ENCODE measurements around the gene SPATA1. TPM values are rescaled to one million over a fixed set of nuclear protein-coding genes. Genes with fewer than 3 reads are reported as not detected.

The SPATA1 gene
- total RNA-seq: 1 to 10 TPM; 1.8 to 2.7 TPM

GRCh38 chr1:84506002-84506728 is at the start of gene SPATA1, which contains the start of gene GNG5:
TSS of gene SPATA1 (plus strand) at chr1:84506386. CDS start at chr1:84516360, 9,974 bp downstream.
TSS of gene GNG5 (minus strand) at chr1:84506581. CDS start at chr1:84506091, 490 bp downstream.
- peak; percentile 97 for DNase-seq
- peak within 1 kb of the TSS; percentile 100 for H3K4me3 Mint-ChIP-seq
- H3K9me3 Mint-ChIP-seq: peaks cover 16% of the 10 kb centered on the region
- no peaks in the 10 kb centered on the region for H3K27me3 Mint-ChIP-seq (ENCODE audit: low read depth)
- peaks cover 27% of the 10 kb centered on the region for H3K4me1 Mint-ChIP-seq (ENCODE audit: low read depth)
- intact Hi-C loops (cut with micrococcal nuclease): loop anchor here (1.0 to 10.0 kb wide), 12 partner anchors 27 to 769 kb away; partner anchors contain the start of genes MCOLN2, PRKACB, RPF1 and SSX2IP
- CTCF ChIA-PET: interaction anchor here (1.1 to 1.9 kb wide), 8 partner anchors 17 to 439 kb away, joined by 3 to 7 read pairs (median 4); no protein-coding TSS in a partner anchor
- H3K36me3 Mint-ChIP-seq (ENCODE audit: low read depth): peaks cover 25% of the 10 kb centered on the region
- H3K27ac Mint-ChIP-seq: peak within 1 kb of the TSS; percentile 98

GRCh38 chr1:84462118-84462517 is 44.1 kb upstream of the SPATA1 start:
- Mint-ChIP-seq H3K36me3 (ENCODE audit: low read depth) (no peaks in the 10 kb centered on the region), H3K27ac (no peak overlapping the region), H3K4me1 (ENCODE audit: low read depth) (no peaks in the 10 kb centered on the region), H3K9me3 (no peaks in the 10 kb centered on the region), H3K27me3 (ENCODE audit: low read depth) (peaks cover 14% of the 10 kb centered on the region), H3K4me3 (no peak overlapping the region)
- no peak for DNase-seq
- intact Hi-C loops (cut with micrococcal nuclease): no loop called here
- CTCF ChIA-PET: no interaction called here

- peaks cover 32% of the 10 kb centered on the region for H3K27me3 Mint-ChIP-seq (ENCODE audit: low read depth)
- CTCF ChIA-PET: no interaction called here
- no peak overlapping the region for H3K4me3 Mint-ChIP-seq
- H3K4me1 Mint-ChIP-seq (ENCODE audit: low read depth): no peaks in the 10 kb centered on the region
- no peak for DNase-seq
- no peak overlapping the region for H3K27ac Mint-ChIP-seq
- H3K9me3 Mint-ChIP-seq: no peaks in the 10 kb centered on the region
- H3K36me3 Mint-ChIP-seq (ENCODE audit: low read depth): no peaks in the 10 kb centered on the region
- intact Hi-C loops (cut with micrococcal nuclease): no loop called here
These were observed 38.9 kb upstream of the SPATA1 start for GRCh38 chr1:84467298-84467697.

- H3K4me3 Mint-ChIP-seq: no peak overlapping the region
- no peaks in the 10 kb centered on the region for H3K9me3 Mint-ChIP-seq
- peaks cover 27% of the 10 kb centered on the region for H3K27me3 Mint-ChIP-seq (ENCODE audit: low read depth)
- no peak overlapping the region for H3K27ac Mint-ChIP-seq
- intact Hi-C loops (cut with micrococcal nuclease): no loop called here
- CTCF ChIA-PET: interaction anchor here (0.7 kb wide), 1 partner anchor 30 kb away, joined by 4 read pairs; no protein-coding TSS in a partner anchor
- H3K4me1 Mint-ChIP-seq (ENCODE audit: low read depth): peaks cover 16% of the 10 kb centered on the region
- no peak for DNase-seq
- peaks cover 15% of the 10 kb centered on the region for H3K36me3 Mint-ChIP-seq (ENCODE audit: low read depth)
These were observed 30.0 kb upstream of the SPATA1 start for GRCh38 chr1:84476225-84476624.

- CTCF ChIA-PET: interaction anchor here (0.7 to 2.1 kb wide), 9 partner anchors 10 to 466 kb away, joined by 3 to 12 read pairs (median 4); partner anchors contain the start of genes GNG5 and SPATA1
- intact Hi-C loops (cut with micrococcal nuclease): loop anchor here (1.0 to 2.0 kb wide), 8 partner anchors 16 to 780 kb away; partner anchors contain the start of genes C1orf52, CTBS, GNG5 and SPATA1
- Mint-ChIP-seq H3K27me3 (ENCODE audit: low read depth) (peaks cover 18% of the 10 kb centered on the region), H3K27ac (peak within 1 kb of the TSS; percentile 95), H3K9me3 (no peaks in the 10 kb centered on the region), H3K4me1 (ENCODE audit: low read depth) (peaks cover 34% of the 10 kb centered on the region), H3K36me3 (ENCODE audit: low read depth) (peaks cover 25% of the 10 kb centered on the region), H3K4me3 (peak within 1 kb of the TSS; percentile 99)
- DNase-seq: peak; percentile 74
These were observed 27.0 kb upstream of the SPATA1 start, which contains the start of gene RPF1 for GRCh38 chr1:84478876-84479868. TSS of gene RPF1 (plus strand) at chr1:84479266. CDS start at chr1:84479282, 16 bp downstream.

GRCh38 chr1:84479998-84480397 is 26.2 kb upstream of the SPATA1 start:
- CTCF ChIA-PET: interaction anchor here (1.0 to 2.1 kb wide), 7 partner anchors 10 to 465 kb away, joined by 3 to 12 read pairs (median 4); partner anchors contain the start of genes GNG5 and SPATA1
- Mint-ChIP-seq H3K4me1 (ENCODE audit: low read depth) (peaks cover 36% of the 10 kb centered on the region), H3K36me3 (ENCODE audit: low read depth) (peaks cover 33% of the 10 kb centered on the region), H3K27ac (peak overlapping the region; percentile 95), H3K4me3 (peak overlapping the region; percentile 99), H3K9me3 (no peaks in the 10 kb centered on the region), H3K27me3 (ENCODE audit: low read depth) (peaks cover 12% of the 10 kb centered on the region)
- intact Hi-C loops (cut with micrococcal nuclease): loop anchor here (1.0 to 2.0 kb wide), 8 partner anchors 15 to 779 kb away; partner anchors contain the start of genes C1orf52, CTBS, GNG5 and SPATA1
- peak; percentile 18 for DNase-seq

- Mint-ChIP-seq H3K4me3 (peak overlapping the region; percentile 21), H3K36me3 (ENCODE audit: low read depth) (peaks cover 38% of the 10 kb centered on the region), H3K9me3 (no peaks in the 10 kb centered on the region), H3K27ac (no peak overlapping the region), H3K4me1 (ENCODE audit: low read depth) (peaks cover 37% of the 10 kb centered on the region), H3K27me3 (ENCODE audit: low read depth) (peaks cover 11% of the 10 kb centered on the region)
- CTCF ChIA-PET: interaction anchor here (1.0 to 2.1 kb wide), 10 partner anchors 9 to 464 kb away, joined by 3 to 12 read pairs (median 4); partner anchors contain the start of genes GNG5 and SPATA1
- no peak for DNase-seq
- intact Hi-C loops (cut with micrococcal nuclease): no loop called here
These were observed 25.5 kb upstream of the SPATA1 start for GRCh38 chr1:84480650-84481049.

- peaks cover 43% of the 10 kb centered on the region for H3K36me3 Mint-ChIP-seq (ENCODE audit: low read depth)
- H3K27ac Mint-ChIP-seq: peak overlapping the region; percentile 4
- peaks cover 8% of the 10 kb centered on the region for H3K27me3 Mint-ChIP-seq (ENCODE audit: low read depth)
- peaks cover 43% of the 10 kb centered on the region for H3K4me1 Mint-ChIP-seq (ENCODE audit: low read depth)
- DNase-seq: no peak
- CTCF ChIA-PET: interaction anchor here (0.6 to 2.1 kb wide), 8 partner anchors 25 to 573 kb away, joined by 3 to 12 read pairs (median 4); partner anchors contain the start of genes GNG5 and SPATA1
- no peaks in the 10 kb centered on the region for H3K9me3 Mint-ChIP-seq
- no peak overlapping the region for H3K4me3 Mint-ChIP-seq
- intact Hi-C loops (cut with micrococcal nuclease): no loop called here
These were observed 24.9 kb upstream of the SPATA1 start for GRCh38 chr1:84481317-84481716.

- Mint-ChIP-seq H3K27ac (no peak overlapping the region), H3K9me3 (no peaks in the 10 kb centered on the region), H3K4me1 (ENCODE audit: low read depth) (peaks cover 26% of the 10 kb centered on the region), H3K36me3 (ENCODE audit: low read depth) (peaks cover 39% of the 10 kb centered on the region), H3K27me3 (ENCODE audit: low read depth) (no peaks in the 10 kb centered on the region), H3K4me3 (no peak overlapping the region)
- no peak for DNase-seq
- CTCF ChIA-PET: no interaction called here
- intact Hi-C loops (cut with micrococcal nuclease): no loop called here
These were observed 18.1 kb upstream of the SPATA1 start for GRCh38 chr1:84488107-84488506.

GRCh38 chr1:84489766-84490165 is 16.4 kb upstream of the SPATA1 start:
- H3K36me3 Mint-ChIP-seq (ENCODE audit: low read depth): peaks cover 29% of the 10 kb centered on the region
- DNase-seq: no peak

GRCh38 chr1:84492726-84493125 is 13.5 kb upstream of the SPATA1 start:
- intact Hi-C loops (cut with micrococcal nuclease): no loop called here
- Mint-ChIP-seq H3K27me3 (ENCODE audit: low read depth) (no peaks in the 10 kb centered on the region), H3K9me3 (no peaks in the 10 kb centered on the region), H3K4me1 (ENCODE audit: low read depth) (peaks cover 10% of the 10 kb centered on the region), H3K4me3 (no peak overlapping the region), H3K27ac (no peak overlapping the region), H3K36me3 (ENCODE audit: low read depth) (peaks cover 31% of the 10 kb centered on the region)
- no peak for DNase-seq
- CTCF ChIA-PET: no interaction called here

More at GRCh38 chr1:84489766-84490165, 16.4 kb upstream of the SPATA1 start:
- Mint-ChIP-seq H3K27ac (no peak overlapping the region), H3K4me3 (no peak overlapping the region), H3K4me1 (ENCODE audit: low read depth) (peaks cover 26% of the 10 kb centered on the region), H3K9me3 (no peaks in the 10 kb centered on the region), H3K27me3 (ENCODE audit: low read depth) (no peaks in the 10 kb centered on the region)
- intact Hi-C loops (cut with micrococcal nuclease): no loop called here
- CTCF ChIA-PET: interaction anchor here (0.7 to 1.2 kb wide), 3 partner anchors 10 to 298 kb away, joined by 3 to 5 read pairs (median 4); no protein-coding TSS in a partner anchor
